Measurements from ENCODE around the gene NDP.

GRCh38 chrX:43958529-43958928, 14.7 kb downstream of the NDP start:
- TF ChIP-seq CTCF (IDR thresholded peaks at IDR 0.05; ENCODE audit: insufficient read depth, low read depth, low read length) (peak; percentile 79), EZH2 (IDR thresholded peaks at IDR 0.05; ENCODE audit: insufficient read depth, low read length) (no peak)
